ENCODE measurements around the gene RP2. TPM values are rescaled to one million over a fixed set of nuclear protein-coding genes. Genes with fewer than 3 reads are reported as not detected.

The RP2 gene
- total RNA-seq, 4 donors from 2014 or later, result 7.2 to 10.6 (median 9.4) TPM

GRCh38 chrX:46916273-46916672, 79.4 kb downstream of the RP2 start:
- Histone ChIP-seq H3K27me3 (no peaks in the 10 kb centered on the region), H3K27ac (replicated peaks in 1 of 4) (no peak overlapping the region), H3K36me3 (no peaks in the 10 kb centered on the region), H3K4me1 (peaks cover 7 to 11% (median 9%) of the 10 kb centered on the region in 4 donors), H3K9me3 (peaks cover 0 to 18% (median 0%) of the 10 kb centered on the region in 4 donors), H3K4me3 (no peak overlapping the region)
- TF ChIP-seq POLR2AphosphoS5 (IDR thresholded peaks at IDR 0.05) (no peak), POLR2A (IDR thresholded peaks at IDR 0.05; ENCODE audit: low read depth) (no peak), CTCF (IDR thresholded peaks at IDR 0.05) (no peak), EP300 (IDR thresholded peaks at IDR 0.05) (no peak)
- intact Hi-C loops (cut with DNase I), result no loop called here
- WGBS, result 65% methylated on average over 2 of the region's 2 CpGs
- no peak for DNase-seq (ENCODE audit: extremely low spot score)

GRCh38 chrX:46917622-46918021, 80.8 kb downstream of the RP2 start:
- no peak overlapping the region for H3K27ac ChIP-seq (replicated peaks in 1 of 4)
- no peak overlapping the region for H3K4me3 ChIP-seq
- DNase-seq (ENCODE audit: extremely low spot score), result no peak
- no peaks in the 10 kb centered on the region for H3K27me3 ChIP-seq
- H3K36me3 ChIP-seq, result no peaks in the 10 kb centered on the region
- peaks cover 0 to 18% (median 0%) of the 10 kb centered on the region in 4 donors for H3K9me3 ChIP-seq
- intact Hi-C loops (cut with DNase I), result no loop called here
- TF ChIP-seq CTCF (IDR thresholded peaks at IDR 0.05) (no peak), POLR2A (IDR thresholded peaks at IDR 0.05; ENCODE audit: low read depth) (no peak), POLR2AphosphoS5 (IDR thresholded peaks at IDR 0.05) (no peak), EP300 (IDR thresholded peaks at IDR 0.05) (no peak)
- peaks cover 7 to 11% (median 9%) of the 10 kb centered on the region in 4 donors for H3K4me1 ChIP-seq
- 78% methylated on average over 1 of the region's 1 CpG for whole genome bisulfite sequencing

- DNase-seq (ENCODE audit: extremely low spot score), result no peak
- H3K27ac ChIP-seq (replicated peaks in 1 of 4), result no peak overlapping the region
- intact Hi-C loops (cut with DNase I), result no loop called here
- no peaks in the 10 kb centered on the region for H3K36me3 ChIP-seq
- H3K9me3 ChIP-seq, result peaks cover 0 to 12% (median 0%) of the 10 kb centered on the region in 4 donors
- H3K27me3 ChIP-seq, result no peaks in the 10 kb centered on the region
- WGBS, result 100% methylated on average over 1 of the region's 1 CpG
- TF ChIP-seq POLR2AphosphoS5 (IDR thresholded peaks at IDR 0.05) (no peak), POLR2A (IDR thresholded peaks at IDR 0.05; ENCODE audit: low read depth) (no peak), CTCF (IDR thresholded peaks at IDR 0.05) (no peak), EP300 (IDR thresholded peaks at IDR 0.05) (no peak)
- H3K4me3 ChIP-seq, result no peak overlapping the region
- peaks cover 7 to 10% (median 9%) of the 10 kb centered on the region in 4 donors for H3K4me1 ChIP-seq
Observed at GRCh38 chrX:46918434-46918833, 81.6 kb downstream of the RP2 start.

- no peak overlapping the region for H3K27ac ChIP-seq (replicated peaks in 1 of 4)
- WGBS, result 55% methylated on average over 4 of the region's 4 CpGs
- no peaks in the 10 kb centered on the region for H3K36me3 ChIP-seq
- DNase-seq (ENCODE audit: extremely low spot score), result no peak
- intact Hi-C loops (cut with DNase I), result no loop called here
- H3K4me3 ChIP-seq, result no peak overlapping the region
- H3K4me1 ChIP-seq, result no peaks in the 10 kb centered on the region
- H3K27me3 ChIP-seq, result no peaks in the 10 kb centered on the region
- TF ChIP-seq CTCF (IDR thresholded peaks at IDR 0.05) (no peak), POLR2A (IDR thresholded peaks at IDR 0.05; ENCODE audit: low read depth) (no peak), POLR2AphosphoS5 (IDR thresholded peaks at IDR 0.05) (no peak), EP300 (IDR thresholded peaks at IDR 0.05) (no peak)
- H3K9me3 ChIP-seq, result peaks cover 0 to 10% (median 0%) of the 10 kb centered on the region in 4 donors
Observed at GRCh38 chrX:46920235-46920634, 83.4 kb downstream of the RP2 start.

- H3K4me1 ChIP-seq, result no peaks in the 10 kb centered on the region
- no peaks in the 10 kb centered on the region for H3K36me3 ChIP-seq
- no peaks in the 10 kb centered on the region for H3K27me3 ChIP-seq
- no peak overlapping the region for H3K4me3 ChIP-seq
- no peak for DNase-seq (ENCODE audit: extremely low spot score)
- H3K9me3 ChIP-seq, result peaks cover 0 to 10% (median 0%) of the 10 kb centered on the region in 4 donors
- intact Hi-C loops (cut with DNase I), result no loop called here
- 71% methylated on average over 1 of the region's 1 CpG for WGBS
- no peak overlapping the region for H3K27ac ChIP-seq (replicated peaks in 1 of 4)
- TF ChIP-seq CTCF (IDR thresholded peaks at IDR 0.05) (no peak), POLR2AphosphoS5 (IDR thresholded peaks at IDR 0.05) (no peak), EP300 (IDR thresholded peaks at IDR 0.05) (no peak), POLR2A (IDR thresholded peaks at IDR 0.05; ENCODE audit: low read depth) (no peak)
Observed at GRCh38 chrX:46922611-46923010, 85.8 kb downstream of the RP2 start.

Data from esophagus muscularis mucosa (tissue), 4 donors.